Measurements from ENCODE around the gene CDK5R2. TPM values are rescaled to one million over a fixed set of nuclear protein-coding genes. Genes with fewer than 3 reads are reported as not detected.

CDK5R2 gene
- total and polyA plus RNA-seq, 2 of the 13 experiments (the other 11 are each of a cell fraction or from before 2014, with no cell fraction given) = not detected

DNA sequence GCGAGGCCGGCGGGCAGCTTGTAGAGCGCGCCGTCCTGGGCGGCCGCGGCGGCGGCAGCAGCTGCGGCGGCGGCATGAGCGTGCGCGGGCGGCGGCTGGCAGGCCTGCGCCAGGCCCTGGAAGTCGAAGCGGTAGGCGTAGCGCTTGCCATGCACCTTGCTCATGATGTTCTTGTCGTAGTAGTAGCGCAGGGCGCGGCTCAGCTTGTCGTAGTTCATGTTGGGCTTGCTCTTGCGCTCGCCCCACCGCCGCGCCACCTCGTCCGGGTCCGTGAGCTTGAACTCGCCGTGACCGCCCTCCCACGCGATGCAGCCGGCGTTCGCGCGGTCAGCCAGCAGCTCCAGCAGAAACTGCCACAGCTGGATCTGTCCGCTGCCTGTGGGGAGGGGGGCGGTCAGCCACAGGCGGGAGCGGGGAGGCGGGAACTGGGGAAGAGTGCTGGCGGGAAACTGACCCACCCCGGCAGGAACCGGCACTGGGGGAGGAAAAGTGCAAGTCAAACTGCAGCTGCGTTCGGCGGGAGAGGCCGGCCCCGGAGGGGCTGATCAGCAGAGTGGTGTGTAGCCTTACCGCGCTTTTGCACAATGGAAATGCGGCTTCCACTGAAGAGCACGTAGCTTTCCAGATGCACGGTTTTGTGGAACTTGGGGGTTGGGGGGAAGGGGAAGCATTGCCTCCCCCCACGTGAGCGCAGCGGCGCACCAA lies 22.6 kb downstream of the CDK5R2 start:
- Histone ChIP-seq H3K36me3 (replicated peaks in 1 of 2; ENCODE audit: control insufficient read depth in 1 of 2, insufficient read depth in 2 of 2, low read length in 2 of 2) (no peaks in the 10 kb centered on the region), H3K4me2 (ENCODE audit: low read depth, low read length) (peak overlapping the region; percentile 25), H3K79me2 (ENCODE audit: insufficient read depth, low read length) (no peaks in the 10 kb centered on the region), H3K27me3 (ENCODE audit: control insufficient read depth in 1 of 2, insufficient read depth in 2 of 2, low read length in 2 of 2) (peaks cover 34 to 82% of the 10 kb centered on the region in 2 experiments), H2AFZ (ENCODE audit: low read length) (no peak overlapping the region), H3K9me3 (ENCODE audit: low read length) (no peaks in the 10 kb centered on the region), H3K9ac (ENCODE audit: insufficient read depth, low read depth, low read length) (no peak overlapping the region), H3K4me1 (ENCODE audit: insufficient read depth, low read length) (peaks cover 11% of the 10 kb centered on the region; the same call in 1 of the 2 replicates), H4K20me1 (ENCODE audit: insufficient read depth, low read length) (peaks cover 10% of the 10 kb centered on the region; the same call in 1 of the 2 replicates), H3K27ac (ENCODE audit: extremely low read length, insufficient read depth, low read length) (no peak overlapping the region), H3K4me3 (replicated peaks in 1 of 3; ENCODE audit: insufficient read depth in 1 of 3, low read depth in 2 of 3, low read length in 3 of 3) (peak overlapping the region in 1 of 3 experiments; percentile 2; a peak in 1 of 6 replicates)
- 0 out of 2 replicates have a peak, but pooled peaks have one; percentile 20 for TF ChIP-seq PRMT3 (CRISPR knock-in tag; IDR thresholded peaks at IDR 0.05; ENCODE audit: borderline replicate concordance, low read depth)
- TF ChIP-seq CENPT (CRISPR knock-in tag; IDR thresholded peaks at IDR 0.05; ENCODE audit: low read depth) = 0 out of 2 replicates have a peak, but pooled peaks have one; percentile 30
- TF ChIP-seq, protein P1, sequence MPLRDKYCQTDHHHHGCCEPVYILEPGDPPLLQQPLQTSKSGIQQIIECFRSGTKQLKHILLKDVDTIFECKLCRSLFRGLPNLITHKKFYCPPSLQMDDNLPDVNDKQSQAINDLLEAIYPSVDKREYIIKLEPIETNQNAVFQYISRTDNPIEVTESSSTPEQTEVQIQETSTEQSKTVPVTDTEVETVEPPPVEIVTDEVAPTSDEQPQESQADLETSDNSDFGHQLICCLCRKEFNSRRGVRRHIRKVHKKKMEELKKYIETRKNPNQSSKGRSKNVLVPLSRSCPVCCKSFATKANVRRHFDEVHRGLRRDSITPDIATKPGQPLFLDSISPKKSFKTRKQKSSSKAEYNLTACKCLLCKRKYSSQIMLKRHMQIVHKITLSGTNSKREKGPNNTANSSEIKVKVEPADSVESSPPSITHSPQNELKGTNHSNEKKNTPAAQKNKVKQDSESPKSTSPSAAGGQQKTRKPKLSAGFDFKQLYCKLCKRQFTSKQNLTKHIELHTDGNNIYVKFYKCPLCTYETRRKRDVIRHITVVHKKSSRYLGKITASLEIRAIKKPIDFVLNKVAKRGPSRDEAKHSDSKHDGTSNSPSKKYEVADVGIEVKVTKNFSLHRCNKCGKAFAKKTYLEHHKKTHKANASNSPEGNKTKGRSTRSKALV (CRISPR knock-in tag; IDR thresholded peaks at IDR 0.05) = no peak
- peak; percentile 13; the same call in 1 of the 2 replicates for TF ChIP-seq ZFY (CRISPR knock-in tag; IDR thresholded peaks at IDR 0.05)
- TF ChIP-seq ZNF563 (CRISPR knock-in tag; IDR thresholded peaks at IDR 0.05) = 0 out of 2 replicates have a peak, but pooled peaks have one; percentile 33
- TF ChIP-seq PHF8 (CRISPR knock-in tag; IDR thresholded peaks at IDR 0.05) = no peak
- TF ChIP-seq, protein P2, sequence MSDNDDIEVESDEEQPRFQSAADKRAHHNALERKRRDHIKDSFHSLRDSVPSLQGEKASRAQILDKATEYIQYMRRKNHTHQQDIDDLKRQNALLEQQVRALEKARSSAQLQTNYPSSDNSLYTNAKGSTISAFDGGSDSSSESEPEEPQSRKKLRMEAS (IDR thresholded peaks at IDR 0.05) = peak; percentile 43; the same call in 1 of the 2 replicates
- TF ChIP-seq, protein P3, sequence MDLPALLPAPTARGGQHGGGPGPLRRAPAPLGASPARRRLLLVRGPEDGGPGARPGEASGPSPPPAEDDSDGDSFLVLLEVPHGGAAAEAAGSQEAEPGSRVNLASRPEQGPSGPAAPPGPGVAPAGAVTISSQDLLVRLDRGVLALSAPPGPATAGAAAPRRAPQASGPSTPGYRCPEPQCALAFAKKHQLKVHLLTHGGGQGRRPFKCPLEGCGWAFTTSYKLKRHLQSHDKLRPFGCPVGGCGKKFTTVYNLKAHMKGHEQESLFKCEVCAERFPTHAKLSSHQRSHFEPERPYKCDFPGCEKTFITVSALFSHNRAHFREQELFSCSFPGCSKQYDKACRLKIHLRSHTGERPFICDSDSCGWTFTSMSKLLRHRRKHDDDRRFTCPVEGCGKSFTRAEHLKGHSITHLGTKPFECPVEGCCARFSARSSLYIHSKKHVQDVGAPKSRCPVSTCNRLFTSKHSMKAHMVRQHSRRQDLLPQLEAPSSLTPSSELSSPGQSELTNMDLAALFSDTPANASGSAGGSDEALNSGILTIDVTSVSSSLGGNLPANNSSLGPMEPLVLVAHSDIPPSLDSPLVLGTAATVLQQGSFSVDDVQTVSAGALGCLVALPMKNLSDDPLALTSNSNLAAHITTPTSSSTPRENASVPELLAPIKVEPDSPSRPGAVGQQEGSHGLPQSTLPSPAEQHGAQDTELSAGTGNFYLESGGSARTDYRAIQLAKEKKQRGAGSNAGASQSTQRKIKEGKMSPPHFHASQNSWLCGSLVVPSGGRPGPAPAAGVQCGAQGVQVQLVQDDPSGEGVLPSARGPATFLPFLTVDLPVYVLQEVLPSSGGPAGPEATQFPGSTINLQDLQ (CRISPR knock-in tag; IDR thresholded peaks at IDR 0.05) = 0 out of 2 replicates have a peak, but pooled peaks have one; percentile 29
- no peak for FAIRE-seq
- in situ Hi-C loops (cut with HindIII; ENCODE audit: extremely low pct_ligation_motif_present, low pct_unique_long_range_greater_than_20kb) = no loop called here
- no peak for DNase-seq (ENCODE audit: low spot score)
- ChIA-PET POLR2A (no interaction called here), CTCF (ENCODE audit: low intra/inter-chr PET ratio, low total read pairs) (interaction anchor here (1.5 kb wide), 1 partner anchor 14 kb away, joined by 3 read pairs; no protein-coding TSS in a partner anchor)
- peak; percentile 4; the same call in 1 of the 3 replicates for ATAC-seq
- no TSS peak for BruUV-seq (replicated peaks)
- WGBS (ENCODE audit: low lambda C conversion rate) = 21% methylated on average over 39 of the region's 69 CpGs
- intact Hi-C loops (cut with micrococcal nuclease; ENCODE audit: unreplicated experiment) = loop anchor here (10.0 kb wide), 1 partner anchor 117 kb away; no protein-coding TSS in a partner anchor
